Naive thymus-derived CD4-positive, alpha-beta T cell (primary cell): Measurements from ENCODE around the gene AFAP1. TPM values are rescaled to one million over a fixed set of nuclear protein-coding genes. Genes with fewer than 3 reads are reported as not detected.

ENCODE experiments used
- ATAC-seq: fragments of 150-1000 bp; cut with Tn5 transposase; 2 replicates; pipeline ENCODE4 v1.10.0; 2021; ENCODE audit warnings: mild to moderate bottlenecking, moderate library complexity
- CTCF ChIA-PET: fragments of 350-600 bp; sonication (Branson Sonifier 250); formaldehyde crosslinking; loops from one replicate; lab custom pipeline; 2021; ENCODE audit warnings: antibody characterized with exemption; lab: Charles Lee
- POLR2A ChIA-PET: fragments of 350-600 bp; sonication (Branson Sonifier 250); formaldehyde crosslinking; loops from one replicate; lab custom pipeline; 2021; ENCODE audit warnings: antibody characterized with exemption, inconsistent platforms; lab: Charles Lee
- DNase-seq, 9 donors: peaks; one replicate each; pipeline versions ENCODE4 v3.0.0 to v3.0.0-alpha.2; 2020 to 2022; ENCODE audit warnings: mixed read lengths in 1 of 9
- H3K27ac ChIP-seq: one replicate; pipeline ENCODE4 v1.7.0; 2013; ENCODE audit warnings: mild to moderate bottlenecking, low read depth, low read length, moderate library complexity
- H3K27me3 ChIP-seq, 2 donors: one replicate each; pipeline ENCODE4 v1.7.0; 2013; ENCODE audit warnings: low read length in 2 of 2, mild to moderate bottlenecking in 2 of 2, moderate library complexity in 2 of 2; ENCODE audit not compliant: control insufficient read depth in 2 of 2, insufficient read depth in 2 of 2
- H3K36me3 ChIP-seq, 3 experiments: 1 replicate in 2 of 3; 2 replicates in 1 of 3; pipeline ENCODE4 v1.7.0; 2013; ENCODE audit warnings: low read length in 3 of 3, mild to moderate bottlenecking in 3 of 3, moderate library complexity in 1 of 3; ENCODE audit not compliant: insufficient read depth in 3 of 3, control insufficient read depth in 2 of 3
- H3K4me1 ChIP-seq, 2 donors: one replicate each; pipeline ENCODE4 v1.7.0; 2013; ENCODE audit warnings: low read length in 2 of 2, mild to moderate bottlenecking in 2 of 2, moderate library complexity in 1 of 2; ENCODE audit not compliant: control insufficient read depth in 2 of 2, insufficient read depth in 2 of 2
- H3K4me3 ChIP-seq: 2 replicates; pipeline ENCODE4 v1.7.0; 2013; ENCODE audit warnings: mild to moderate bottlenecking, low read length
- H3K9me3 ChIP-seq, 3 experiments: 1 replicate in 2 of 3; 2 replicates in 1 of 3; pipeline ENCODE4 v1.7.0; 2013; ENCODE audit warnings: low read length in 3 of 3; ENCODE audit not compliant: control insufficient read depth in 2 of 3
- H3K27ac Mint-ChIP-seq, 9 donors: one replicate each; pipeline ENCODE4 v1.8.0; 2020 to 2022; ENCODE audit warnings: mixed read lengths in 9 of 9, mild to moderate bottlenecking in 8 of 9, moderate library complexity in 5 of 9, inconsistent platforms in 2 of 9
- H3K27me3 Mint-ChIP-seq, 5 donors: one replicate each; pipeline ENCODE4 v1.8.0; 2021 to 2022; ENCODE audit warnings: mixed read lengths in 5 of 5, mild to moderate bottlenecking in 1 of 5
- H3K36me3 Mint-ChIP-seq, 5 donors: one replicate each; pipeline ENCODE4 v1.8.0; 2020 to 2022; ENCODE audit warnings: mixed read lengths in 5 of 5, mild to moderate bottlenecking in 3 of 5, inconsistent platforms in 1 of 5
- H3K4me1 Mint-ChIP-seq, 7 donors: one replicate each; pipeline ENCODE4 v1.8.0; 2020 to 2022; ENCODE audit warnings: mixed read lengths in 7 of 7, mild to moderate bottlenecking in 3 of 7, inconsistent platforms in 1 of 7
- H3K4me3 Mint-ChIP-seq, 10 donors: one replicate each; pipeline ENCODE4 v1.8.0; 2020 to 2022; ENCODE audit warnings: mild to moderate bottlenecking in 10 of 10, mixed read lengths in 10 of 10, moderate library complexity in 6 of 10, inconsistent platforms in 2 of 10
- H3K9me3 Mint-ChIP-seq, 11 donors: one replicate each; pipeline ENCODE4 v1.8.0; 2020 to 2022; ENCODE audit warnings: mixed read lengths in 11 of 11, mild to moderate bottlenecking in 4 of 11, inconsistent platforms in 1 of 11, moderate library complexity in 1 of 11
- intact Hi-C, 2 donors: fragments of 100-400 bp; cut with micrococcal nuclease; formaldehyde crosslinking; loops; one replicate each; pipeline ENCODE4 v1.15.1; 2023
- polyA plus RNA-seq, 2 donors: library from polyadenylated mRNA; unstranded; fragments of 300-500 nt; fragmentation: Illumina TruSeq; gene quantifications; one replicate each; pipeline ENCODE4 v1.2.3, GENCODE V29; 2021
- total RNA-seq, 6 experiments: library from RNA in 5 of 6; stranded (reverse) in 5 of 6; gene quantifications; 1 replicate in 5 of 6; 2 replicates in 1 of 6; pipeline ENCODE4 v1.2.3 and lab custom pipeline; 2021 to 2026

The AFAP1 gene
- total and polyA plus RNA-seq, 7 experiments from 2014 or later = 2.2 to 27.2 (median 9.6) TPM

DNA sequence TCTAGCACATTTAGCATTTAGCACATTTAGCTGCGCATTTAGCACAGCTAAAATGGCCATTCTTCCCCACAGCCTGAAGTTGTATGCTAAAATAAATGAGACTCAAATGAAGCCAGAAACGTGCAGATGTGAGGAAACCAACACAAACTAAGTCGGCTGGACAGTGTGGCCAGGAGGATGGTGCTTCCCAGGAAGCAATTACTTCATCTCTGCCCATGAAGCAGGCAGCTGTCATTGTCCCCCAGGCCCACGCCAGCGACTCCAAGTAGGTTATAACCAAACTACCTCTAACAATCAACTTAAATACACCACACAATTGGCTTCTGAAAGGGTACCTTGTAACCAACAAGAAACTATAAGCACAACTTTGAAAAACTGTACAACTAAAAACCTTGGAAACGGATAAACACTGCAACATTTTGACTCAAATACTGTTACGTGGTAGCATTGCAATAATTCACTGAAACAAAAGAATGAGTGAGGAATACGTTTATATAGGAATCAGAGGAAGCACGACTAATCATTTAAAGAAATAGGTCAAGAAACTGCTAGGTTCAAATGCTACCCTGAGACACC lies 39.2 kb downstream of the AFAP1 start:
- POLR2A ChIA-PET = interaction anchor here (1.1 kb wide), 1 partner anchor 14 kb away, joined by 3 read pairs; no protein-coding TSS in a partner anchor
- H3K27me3 Mint-ChIP-seq = peaks cover 0 to 11% (median 0%) of the 10 kb centered on the region in 5 donors
- DNase-seq (no peak), ATAC-seq (no peak)
- Histone ChIP-seq H3K27ac (no peak overlapping the region), H3K27me3 (no peaks in the 10 kb centered on the region), H3K4me1 (no peaks in the 10 kb centered on the region), H3K9me3 (no peaks in the 10 kb centered on the region), H3K4me3 (no peak overlapping the region), H3K36me3 (no peaks in the 10 kb centered on the region)
- peaks cover 13 to 75% (median 71%) of the 10 kb centered on the region in 7 donors for H3K4me1 Mint-ChIP-seq
- no peak overlapping the region for H3K4me3 Mint-ChIP-seq
- CTCF ChIA-PET = no interaction called here
- intact Hi-C loops = no loop called here
- H3K9me3 Mint-ChIP-seq = peaks cover 0 to 3% (median 0%) of the 10 kb centered on the region in 11 donors
- peaks cover 0 to 6% (median 2%) of the 10 kb centered on the region in 5 donors for H3K36me3 Mint-ChIP-seq
- peak overlapping the region in 1 of 9 donors; percentile 0 for H3K27ac Mint-ChIP-seq

DNA sequence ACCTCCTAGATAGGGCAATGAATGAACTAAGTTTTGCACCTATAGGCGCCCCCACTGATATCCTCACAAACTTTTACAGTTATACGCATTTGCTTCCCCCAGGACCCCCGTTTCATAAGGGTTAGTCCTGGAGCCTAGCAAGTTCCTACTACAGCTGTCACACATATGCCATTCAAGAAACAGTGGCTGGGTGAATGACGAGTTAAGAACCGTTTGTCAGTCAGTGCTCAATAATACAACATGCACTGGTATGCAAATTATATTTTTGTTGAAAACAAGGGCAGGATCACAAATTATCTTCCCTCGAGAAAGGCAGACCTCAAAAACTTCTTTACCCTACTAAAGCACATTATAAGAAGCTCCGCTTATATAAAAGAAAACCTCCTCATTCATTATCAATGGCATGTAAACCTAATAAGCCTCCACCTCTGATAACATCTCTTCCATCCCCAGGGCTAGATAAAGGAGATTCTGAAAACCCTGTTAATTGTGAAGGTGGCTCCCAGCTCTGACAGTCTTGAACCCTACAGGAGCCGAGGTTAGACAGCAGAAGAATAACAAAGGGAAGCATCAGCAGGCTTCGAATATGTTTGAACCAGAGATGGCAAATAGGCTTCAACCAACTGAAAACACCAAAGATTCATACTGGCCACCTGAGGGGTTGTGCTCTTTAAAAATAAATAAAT lies 40.3 kb downstream of the AFAP1 start:
- intact Hi-C loops = no loop called here
- Mint-ChIP-seq H3K27ac (no peak overlapping the region), H3K9me3 (peaks cover 0 to 3% (median 0%) of the 10 kb centered on the region in 11 donors), H3K27me3 (peaks cover 0 to 10% (median 0%) of the 10 kb centered on the region in 5 donors), H3K4me1 (peaks cover 13 to 69% (median 66%) of the 10 kb centered on the region in 7 donors), H3K36me3 (peaks cover 0 to 14% (median 4%) of the 10 kb centered on the region in 5 donors), H3K4me3 (no peak overlapping the region)
- Histone ChIP-seq H3K4me3 (no peak overlapping the region), H3K9me3 (no peaks in the 10 kb centered on the region), H3K36me3 (no peaks in the 10 kb centered on the region), H3K27ac (no peak overlapping the region), H3K27me3 (no peaks in the 10 kb centered on the region), H3K4me1 (no peaks in the 10 kb centered on the region)
- ATAC-seq (no peak), DNase-seq (no peak)
- ChIA-PET POLR2A (interaction anchor here (0.7 to 1.2 kb wide), 3 partner anchors 9 to 29 kb away, joined by 3 read pairs; no protein-coding TSS in a partner anchor), CTCF (no interaction called here)

DNA sequence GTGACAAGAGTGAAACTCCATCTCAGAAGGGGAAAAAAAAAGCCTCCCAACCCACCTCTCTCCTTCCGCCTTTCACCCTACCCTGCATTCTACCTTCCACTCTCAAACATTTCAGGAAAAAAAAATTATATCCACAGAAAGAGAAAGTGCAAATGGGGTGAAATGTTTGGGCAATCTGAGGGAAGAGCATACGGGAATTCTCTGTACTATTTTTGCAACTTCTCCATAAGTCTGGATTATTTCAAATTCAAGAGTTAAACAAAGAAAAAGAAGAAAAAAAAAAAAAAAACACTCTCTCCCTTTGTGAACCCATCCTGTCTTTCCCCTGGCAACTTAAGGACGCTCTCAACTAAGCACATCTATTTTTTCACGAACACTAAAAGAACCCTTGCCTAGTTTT lies 41.3 kb downstream of the AFAP1 start:
- Mint-ChIP-seq H3K27ac (no peak overlapping the region), H3K9me3 (peaks cover 0 to 5% (median 0%) of the 10 kb centered on the region in 11 donors), H3K4me3 (no peak overlapping the region), H3K4me1 (peaks cover 13 to 69% (median 60%) of the 10 kb centered on the region in 7 donors), H3K27me3 (peaks cover 0 to 9% (median 0%) of the 10 kb centered on the region in 5 donors), H3K36me3 (peaks cover 0 to 18% (median 9%) of the 10 kb centered on the region in 5 donors)
- H3K9me3 ChIP-seq = no peaks in the 10 kb centered on the region
- ATAC-seq (no peak), DNase-seq (no peak)
- POLR2A ChIA-PET = no interaction called here
- no peaks in the 10 kb centered on the region for H3K4me1 ChIP-seq
- H3K36me3 ChIP-seq = no peaks in the 10 kb centered on the region
- CTCF ChIA-PET = no interaction called here
- H3K27me3 ChIP-seq = no peaks in the 10 kb centered on the region
- no peak overlapping the region for H3K27ac ChIP-seq
- intact Hi-C loops = no loop called here
- no peak overlapping the region for H3K4me3 ChIP-seq

DNA sequence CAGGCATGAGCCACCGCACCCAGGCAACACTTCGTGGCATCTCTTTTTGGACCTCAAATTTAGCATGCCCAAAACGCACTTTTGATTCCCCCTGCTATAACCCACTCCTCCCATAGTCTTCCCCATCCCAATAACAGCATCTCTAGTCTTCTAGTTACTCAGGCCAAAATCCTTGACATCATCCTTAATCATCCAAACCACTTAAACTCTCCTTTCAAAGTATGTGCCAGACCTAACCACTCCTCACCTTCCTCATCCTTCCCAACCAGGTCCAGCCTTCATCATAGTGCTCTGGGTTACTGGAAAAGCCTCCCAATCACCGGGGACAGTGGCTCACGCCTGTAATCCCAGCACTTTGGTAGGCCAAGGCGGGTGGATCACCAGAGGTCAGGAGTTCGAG lies 41.9 kb downstream of the AFAP1 start:
- no peaks in the 10 kb centered on the region for H3K27me3 ChIP-seq
- peaks cover 0 to 18% (median 9%) of the 10 kb centered on the region in 5 donors for H3K36me3 Mint-ChIP-seq
- H3K9me3 ChIP-seq = no peaks in the 10 kb centered on the region
- no peaks in the 10 kb centered on the region for H3K4me1 ChIP-seq
- H3K4me3 Mint-ChIP-seq = no peak overlapping the region
- peaks cover 0 to 9% (median 0%) of the 10 kb centered on the region in 5 donors for H3K27me3 Mint-ChIP-seq
- ATAC-seq = no peak
- no peak overlapping the region for H3K27ac ChIP-seq
- CTCF ChIA-PET = no interaction called here
- H3K4me3 ChIP-seq = no peak overlapping the region
- no peak for DNase-seq
- H3K9me3 Mint-ChIP-seq = peaks cover 0 to 5% (median 0%) of the 10 kb centered on the region in 11 donors
- H3K36me3 ChIP-seq = no peaks in the 10 kb centered on the region
- POLR2A ChIA-PET = no interaction called here
- peak overlapping the region in 1 of 9 donors; percentile 30 for H3K27ac Mint-ChIP-seq
- intact Hi-C loops = no loop called here
- peaks cover 10 to 67% (median 56%) of the 10 kb centered on the region in 7 donors for H3K4me1 Mint-ChIP-seq

DNA sequence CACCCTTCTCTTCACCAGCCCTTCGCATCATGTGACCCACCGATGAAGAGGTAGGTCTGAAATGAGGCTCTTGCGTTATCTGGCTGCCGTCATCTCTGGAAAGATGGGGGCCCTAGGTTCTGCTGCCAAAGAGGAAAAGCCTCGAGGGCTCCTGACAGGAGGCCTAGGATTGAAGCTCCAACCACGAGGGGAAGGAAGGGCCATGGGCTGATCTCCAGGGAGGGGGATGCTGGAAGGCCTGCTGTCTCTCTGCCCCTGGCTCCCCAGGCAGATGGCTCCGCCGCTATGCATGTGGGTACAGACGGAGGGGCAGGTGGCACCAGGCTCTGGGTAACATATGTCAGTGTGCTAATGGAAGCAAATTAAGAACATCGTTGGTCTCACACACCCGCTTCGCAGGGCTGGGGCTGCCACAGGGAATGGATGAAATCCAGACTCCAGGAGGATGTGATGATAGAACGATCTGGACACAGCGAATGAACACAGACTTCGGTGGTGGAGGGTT lies 44.9 kb downstream of the AFAP1 start:
- intact Hi-C loops = loop anchor here in 1 of 2 donors (5.0 kb wide), 1 partner anchor 43 kb away; the partner anchor contains the start of gene AFAP1
- Mint-ChIP-seq H3K27me3 (peaks cover 0 to 9% (median 0%) of the 10 kb centered on the region in 5 donors), H3K27ac (peak overlapping the region in 1 of 9 donors; percentile 5), H3K4me3 (no peak overlapping the region), H3K36me3 (peaks cover 0 to 18% (median 14%) of the 10 kb centered on the region in 5 donors), H3K4me1 (peaks cover 5 to 55% (median 47%) of the 10 kb centered on the region in 7 donors), H3K9me3 (peaks cover 0 to 12% (median 4%) of the 10 kb centered on the region in 11 donors)
- Histone ChIP-seq H3K4me3 (no peak overlapping the region), H3K27me3 (no peaks in the 10 kb centered on the region), H3K4me1 (no peaks in the 10 kb centered on the region), H3K9me3 (no peaks in the 10 kb centered on the region), H3K36me3 (no peaks in the 10 kb centered on the region), H3K27ac (no peak overlapping the region)
- DNase-seq (no peak), ATAC-seq (no peak)
- CTCF ChIA-PET = interaction anchor here (0.8 kb wide), 1 partner anchor 92 kb away, joined by 3 read pairs; no protein-coding TSS in a partner anchor
- POLR2A ChIA-PET = no interaction called here

DNA sequence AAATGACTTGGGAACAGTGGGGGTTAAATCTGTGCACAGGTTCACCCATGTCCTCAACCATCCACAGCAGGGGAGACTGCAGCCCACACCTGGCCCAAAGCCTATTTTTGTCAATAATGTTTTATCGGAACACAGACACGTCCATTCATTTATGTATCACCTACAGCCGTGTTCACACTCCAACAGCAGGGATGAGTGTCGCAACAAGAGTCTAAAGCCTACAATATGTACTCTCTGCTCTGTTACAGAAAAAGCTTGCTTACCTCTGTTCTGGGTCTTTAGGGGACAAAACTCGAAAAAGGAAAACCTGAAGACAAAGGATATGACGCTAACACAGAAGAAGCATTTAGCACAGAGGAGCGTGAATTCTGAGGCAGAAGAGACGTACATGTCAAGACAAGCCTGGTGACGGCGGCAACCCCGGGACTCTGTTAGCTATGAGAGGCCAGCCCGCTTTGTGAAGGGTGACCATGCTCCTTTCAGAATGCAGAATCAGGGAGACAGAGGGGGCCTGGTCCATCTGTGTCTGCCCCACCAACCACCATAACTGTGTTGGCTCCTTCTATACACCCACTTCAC lies 45.5 kb downstream of the AFAP1 start:
- H3K4me3 ChIP-seq = no peak overlapping the region
- H3K9me3 Mint-ChIP-seq = peaks cover 0 to 15% (median 4%) of the 10 kb centered on the region in 11 donors
- H3K9me3 ChIP-seq = peaks cover 0 to under 1% (median 0%) of the 10 kb centered on the region in 3 experiments
- ChIA-PET POLR2A (no interaction called here), CTCF (interaction anchor here (0.6 kb wide), 1 partner anchor 53 kb away, joined by 5 read pairs; no protein-coding TSS in a partner anchor)
- H3K27ac Mint-ChIP-seq = no peak overlapping the region
- intact Hi-C loops = loop anchor here in 1 of 2 donors (5.0 kb wide), 1 partner anchor 43 kb away; the partner anchor contains the start of gene AFAP1
- no peak overlapping the region for H3K4me3 Mint-ChIP-seq
- peaks cover 0 to 7% (median 0%) of the 10 kb centered on the region in 5 donors for H3K27me3 Mint-ChIP-seq
- H3K27ac ChIP-seq = no peak overlapping the region
- ATAC-seq = no peak
- no peaks in the 10 kb centered on the region for H3K36me3 ChIP-seq
- H3K36me3 Mint-ChIP-seq = peaks cover 0 to 18% (median 14%) of the 10 kb centered on the region in 5 donors
- H3K4me1 ChIP-seq = no peaks in the 10 kb centered on the region
- DNase-seq = no peak
- no peaks in the 10 kb centered on the region for H3K27me3 ChIP-seq
- H3K4me1 Mint-ChIP-seq = peaks cover 5 to 50% (median 42%) of the 10 kb centered on the region in 7 donors
